T1000 (cell line): ENCODE results near the gene BTBD17.
"Not testable (repeated sequence)": the region's sequence is repeated elsewhere in the genome, so short reads cannot be mapped to it uniquely, and the experiment has no call there.

Source experiments
- DNase-seq: peaks from one replicate; lab custom pipeline; 2025; ENCODE audit warnings: mixed read lengths; lab: John Stamatoyannopoulos, UW

Gene BTBD17

GRCh38 chr17:74361230-74362068 is at the start of gene BTBD17:
Gene BTBD17, minus strand, starts transcription at chr17:74361868. Its CDS starts 49 bp downstream, at chr17:74361819.
- no peak for DNase-seq

- DNase-seq, result no peak
Observed at GRCh38 chr17:74410001-74410443, 48.4 kb upstream of the BTBD17 start.

- DNase-seq, result no peak
Observed at GRCh38 chr17:74408815-74409214, 47.1 kb upstream of the BTBD17 start.

- no peak for DNase-seq
Observed at GRCh38 chr17:74408262-74408661, 46.6 kb upstream of the BTBD17 start.

DNA sequence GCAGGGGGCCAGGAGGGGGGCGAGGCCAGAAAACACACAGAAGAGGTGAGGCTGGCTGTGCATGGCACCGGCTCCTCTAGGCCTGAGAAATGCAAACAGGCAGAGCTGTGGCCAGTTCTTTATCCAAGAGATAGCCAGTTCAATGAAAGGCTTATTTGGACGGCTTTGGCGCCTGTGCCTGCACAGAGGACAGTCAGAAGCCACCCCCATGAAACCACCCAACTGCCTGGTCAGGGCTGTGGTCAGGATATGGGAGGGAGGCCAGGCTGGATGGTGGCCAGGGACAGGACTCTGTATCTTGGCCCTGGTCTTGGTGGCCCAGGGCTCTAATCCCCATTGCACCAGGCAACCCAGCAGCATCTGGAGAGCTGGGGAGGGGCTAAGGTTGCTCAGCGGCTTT is 45.7 kb upstream of the BTBD17 start:
- DNase-seq, result no peak

GRCh38 chr17:74405311-74405710 is 43.6 kb upstream of the BTBD17 start:
- not testable (repeated sequence) for DNase-seq

- no peak for DNase-seq
Observed at GRCh38 chr17:74404789-74405188, 43.1 kb upstream of the BTBD17 start.

DNA sequence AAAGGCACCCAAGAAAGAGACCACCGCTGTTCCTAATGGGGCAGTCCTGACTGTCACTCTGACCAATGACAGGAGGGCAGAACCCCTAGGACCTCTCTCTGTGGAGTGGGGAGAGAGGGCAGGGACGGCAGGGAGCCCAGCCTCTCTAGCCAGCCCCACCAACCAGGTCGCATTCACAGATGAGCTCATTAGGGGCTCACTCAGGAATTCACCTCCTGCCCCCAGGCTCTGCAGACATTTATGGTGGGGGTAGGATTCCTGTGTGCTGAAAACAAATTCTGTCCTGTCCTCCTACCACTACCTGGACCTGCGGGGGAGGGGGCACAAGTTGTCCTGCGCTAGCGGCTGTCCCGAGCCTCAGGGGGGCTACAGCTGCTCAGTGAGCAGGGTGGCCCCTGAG is 42.5 kb upstream of the BTBD17 start:
- DNase-seq, result no peak

GRCh38 chr17:74403512-74404137 is 42.0 kb upstream of the BTBD17 start:
- no peak for DNase-seq

- no peak for DNase-seq
Observed at GRCh38 chr17:74402048-74402447, 40.4 kb upstream of the BTBD17 start.

- no peak for DNase-seq
Observed at GRCh38 chr17:74396567-74396966, 34.9 kb upstream of the BTBD17 start.

- DNase-seq, result no peak
Observed at GRCh38 chr17:74394977-74395376, 33.3 kb upstream of the BTBD17 start.

GRCh38 chr17:74394275-74394950 is 32.7 kb upstream of the BTBD17 start:
- no peak for DNase-seq

GRCh38 chr17:74393346-74393942 is 31.8 kb upstream of the BTBD17 start:
- no peak for DNase-seq

- DNase-seq, result no peak
Observed at GRCh38 chr17:74392848-74393247, 31.2 kb upstream of the BTBD17 start.

- DNase-seq, result no peak
Observed at GRCh38 chr17:74391771-74392170, 30.1 kb upstream of the BTBD17 start.

- no peak for DNase-seq
Observed at GRCh38 chr17:74390680-74391653, 29.3 kb upstream of the BTBD17 start.

GRCh38 chr17:74389937-74390679 is 28.4 kb upstream of the BTBD17 start:
- no peak for DNase-seq

- DNase-seq, result no peak
Observed at GRCh38 chr17:74389084-74389753, 27.6 kb upstream of the BTBD17 start.
